ENCODE results near the gene ANKDD1B.

The ANKDD1B gene

DNA sequence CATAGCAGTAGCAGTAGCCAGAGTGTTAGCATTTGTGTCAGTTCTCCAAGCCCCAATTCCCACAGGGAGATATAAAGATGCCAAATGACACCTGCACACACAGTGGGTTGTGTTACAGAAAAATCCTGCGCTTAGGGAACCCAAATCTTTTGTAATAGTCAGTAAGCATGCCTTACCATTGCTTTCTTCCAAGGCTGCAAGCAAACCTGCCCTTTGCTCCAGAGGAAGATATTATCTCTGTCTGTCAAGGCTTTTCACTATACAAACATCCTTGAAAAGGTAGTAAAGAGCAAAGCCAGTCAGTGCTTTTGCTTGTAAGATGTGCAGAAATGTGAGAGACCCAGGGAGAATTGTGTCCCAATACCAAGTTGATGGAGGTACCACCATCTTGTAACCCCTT lies 2.9 kb downstream of the ANKDD1B start:
- no peak overlapping the region for H3K27ac ChIP-seq
- no peak for DNase-seq (ENCODE audit: low read depth, low spot score)

DNA sequence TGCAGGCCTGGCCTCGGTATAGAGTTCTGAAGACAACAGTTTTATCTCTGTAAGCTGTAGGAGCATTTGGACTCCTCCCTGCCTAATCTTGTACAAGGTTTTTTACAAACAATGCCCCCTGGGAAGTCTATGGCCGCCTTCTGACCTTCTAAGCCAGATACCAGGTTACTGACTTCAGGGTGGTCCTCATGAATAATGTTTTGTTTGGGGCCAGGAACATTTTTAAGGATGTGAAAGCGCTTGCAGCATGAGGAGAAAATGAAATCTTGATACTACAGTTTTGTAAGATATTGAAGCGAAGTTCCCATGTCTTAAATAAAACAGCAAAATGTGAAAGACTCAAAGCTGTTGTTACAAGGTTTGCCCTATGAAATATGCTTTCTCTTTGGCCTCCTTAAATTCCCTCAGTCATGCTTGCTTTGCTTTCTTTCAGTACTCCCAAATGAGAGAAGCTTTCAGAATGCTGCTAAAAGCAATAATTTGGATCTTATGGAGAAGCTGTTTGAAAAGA lies 5.2 kb downstream of the ANKDD1B start:
- H3K27ac ChIP-seq, result no peak overlapping the region
- no peak for DNase-seq (ENCODE audit: low read depth, low spot score)

DNA sequence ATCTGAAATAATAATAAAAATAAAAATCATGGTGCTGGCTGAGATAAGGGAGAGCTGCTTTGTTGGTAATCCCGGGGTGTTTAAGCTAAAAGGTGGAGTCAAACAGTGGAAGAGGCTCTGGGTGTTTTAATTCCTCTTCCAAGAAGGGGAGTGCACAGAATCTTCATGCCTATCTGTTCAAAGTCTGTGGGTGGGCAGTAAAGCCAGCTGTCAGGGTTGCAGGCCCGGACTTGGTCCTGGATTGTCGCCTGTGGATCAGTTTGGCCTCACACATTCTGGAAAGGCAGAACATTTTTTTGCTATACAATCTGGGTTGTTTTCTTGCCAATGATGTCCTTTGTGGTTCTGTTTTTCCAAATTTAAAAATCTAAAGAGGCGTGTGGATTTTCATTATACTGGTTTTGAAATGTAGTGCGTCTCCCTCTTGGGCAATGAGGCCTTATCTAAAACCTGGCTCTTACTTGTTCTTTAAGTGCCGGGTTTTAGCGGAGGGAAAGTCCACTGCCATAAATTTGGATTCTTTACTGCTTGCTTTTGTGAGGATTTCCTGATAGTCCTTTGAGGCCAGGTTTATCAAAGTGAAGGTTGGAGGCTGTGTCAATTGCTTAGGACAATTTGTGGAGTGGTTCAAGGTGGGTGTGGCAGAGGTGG lies 5.8 kb downstream of the ANKDD1B start:
- no peak overlapping the region for H3K27ac ChIP-seq
- no peak for DNase-seq (ENCODE audit: low read depth, low spot score)

DNA sequence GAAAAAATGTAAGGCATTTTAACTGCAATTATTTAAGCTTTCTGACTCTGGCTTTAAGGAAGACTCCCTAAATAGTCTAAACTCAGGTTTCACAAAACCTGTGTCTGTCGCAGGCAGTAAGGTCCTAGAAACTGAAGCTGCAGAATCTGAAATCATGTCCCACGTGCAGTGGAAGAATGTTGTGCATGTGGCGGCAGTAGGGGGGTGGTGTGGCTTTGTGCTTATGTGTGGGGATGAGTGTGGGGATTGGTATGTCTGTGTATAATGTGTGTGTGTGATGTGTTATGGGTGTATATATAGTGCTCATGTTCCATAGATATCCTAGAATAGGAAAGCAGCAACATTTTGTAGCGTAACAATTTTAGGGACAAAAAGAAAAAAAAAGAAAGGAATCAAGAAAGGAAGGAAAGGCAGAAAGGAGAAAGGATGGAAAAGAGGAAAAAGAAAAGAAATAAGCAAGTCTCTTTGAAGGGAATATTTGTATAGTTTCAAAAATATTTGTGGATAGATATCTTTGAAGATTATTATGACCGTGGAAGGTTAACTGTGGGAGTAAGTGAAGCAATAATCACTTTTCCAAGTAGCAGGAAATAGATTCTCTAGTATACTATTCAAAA lies 6.6 kb downstream of the ANKDD1B start:
- DNase-seq (ENCODE audit: low read depth, low spot score), result no peak
- no peak overlapping the region for H3K27ac ChIP-seq

DNA sequence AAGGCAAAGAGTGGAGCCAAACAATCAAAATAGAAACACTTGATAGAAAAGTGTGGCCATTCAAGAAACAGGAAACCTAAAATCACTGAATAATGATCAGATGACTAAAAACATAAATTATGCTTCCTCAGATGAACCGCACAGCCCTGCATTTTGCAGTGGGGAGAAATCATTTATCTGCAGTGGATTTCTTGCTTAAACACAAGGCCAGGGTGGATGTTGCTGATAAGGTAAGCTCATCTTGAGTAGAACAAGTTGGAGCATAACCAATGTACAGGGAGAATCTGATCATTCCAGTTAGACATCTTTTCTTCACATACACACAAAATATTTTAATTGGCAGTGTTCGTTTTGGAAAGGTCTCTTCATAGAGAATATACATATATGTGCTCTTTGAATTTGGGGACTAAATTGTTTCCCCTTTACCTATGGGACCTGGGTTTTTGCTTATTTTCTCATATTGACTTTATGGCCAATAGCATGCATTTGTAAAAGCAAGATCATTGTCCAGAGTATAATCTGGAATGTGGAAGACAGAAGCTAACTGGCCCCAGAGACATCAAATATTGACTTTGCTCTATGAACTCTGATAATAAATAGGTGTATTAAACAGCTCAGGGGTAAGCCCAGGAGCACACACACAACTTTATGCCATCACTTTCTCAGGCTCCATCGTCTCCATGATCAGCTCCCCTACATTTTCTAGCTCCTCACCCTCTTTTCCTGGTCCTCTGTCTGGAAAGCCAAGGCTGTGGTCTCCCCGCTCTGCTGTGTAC lies 9.1 kb downstream of the ANKDD1B start:
- no peak for DNase-seq (ENCODE audit: low read depth, low spot score)
- no peak overlapping the region for H3K27ac ChIP-seq

DNA sequence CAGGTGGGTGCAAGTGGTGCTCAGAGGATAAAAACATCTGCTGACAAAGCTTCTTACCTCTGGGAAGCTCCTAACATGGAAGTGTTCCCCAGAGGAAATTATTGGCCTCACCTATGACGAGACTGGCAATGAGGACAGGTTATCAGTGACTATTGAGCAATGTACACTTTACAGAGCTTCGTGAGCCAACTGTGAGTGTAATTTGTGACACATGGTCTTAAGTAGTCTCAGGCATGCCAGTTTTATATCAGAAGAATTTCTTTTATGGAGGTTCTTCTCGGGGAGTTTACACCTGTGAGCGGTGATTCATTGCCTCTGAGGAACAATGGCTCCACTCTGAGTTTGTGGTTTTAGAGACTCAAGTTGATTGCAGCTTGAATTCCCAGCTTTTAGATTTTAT lies 11.3 kb downstream of the ANKDD1B start:
- H3K27ac ChIP-seq, result peak overlapping the region; percentile 88
- DNase-seq (ENCODE audit: low read depth, low spot score), result peak; percentile 97

DNA sequence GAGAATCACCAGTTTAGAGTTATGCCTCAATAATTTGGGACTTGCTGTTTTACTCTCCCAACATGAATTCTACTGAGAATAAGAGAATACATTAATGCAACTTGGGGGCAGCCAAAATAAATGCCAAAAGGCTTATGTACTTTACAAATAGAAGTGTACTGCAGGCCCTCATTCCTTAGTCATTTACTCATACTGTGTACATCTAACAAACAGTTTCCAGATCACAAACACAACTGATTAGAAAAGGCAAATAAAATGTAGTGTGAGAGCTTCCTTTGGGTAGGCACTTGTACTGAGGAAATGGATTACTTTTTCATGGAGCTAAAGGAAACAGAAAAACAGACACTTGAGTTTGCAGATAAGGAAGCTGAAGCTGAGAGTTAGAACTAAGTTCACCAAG lies 12.6 kb downstream of the ANKDD1B start:
- no peak for DNase-seq (ENCODE audit: low read depth, low spot score)
- H3K27ac ChIP-seq, result peak overlapping the region; percentile 88

DNA sequence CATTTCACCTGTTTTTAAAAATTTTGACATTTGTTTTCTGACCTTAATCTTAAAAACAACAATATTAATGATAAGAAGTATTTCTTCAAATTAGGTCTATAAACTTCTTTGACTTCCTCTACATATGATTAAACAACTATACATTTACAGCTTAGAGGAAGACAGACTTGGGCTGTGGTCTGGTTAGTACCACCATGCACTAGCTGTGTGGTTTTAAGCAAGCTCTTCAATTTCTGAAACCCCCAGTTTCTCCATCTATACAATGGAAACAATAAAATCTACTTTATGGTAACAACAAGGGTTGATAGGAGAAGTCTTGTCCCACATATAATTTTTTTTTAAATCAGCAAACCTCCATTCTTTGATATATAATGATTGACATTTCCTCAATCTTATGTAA lies 15.7 kb downstream of the ANKDD1B start:
- DNase-seq (ENCODE audit: low read depth, low spot score), result no peak
- no peak overlapping the region for H3K27ac ChIP-seq

DNA sequence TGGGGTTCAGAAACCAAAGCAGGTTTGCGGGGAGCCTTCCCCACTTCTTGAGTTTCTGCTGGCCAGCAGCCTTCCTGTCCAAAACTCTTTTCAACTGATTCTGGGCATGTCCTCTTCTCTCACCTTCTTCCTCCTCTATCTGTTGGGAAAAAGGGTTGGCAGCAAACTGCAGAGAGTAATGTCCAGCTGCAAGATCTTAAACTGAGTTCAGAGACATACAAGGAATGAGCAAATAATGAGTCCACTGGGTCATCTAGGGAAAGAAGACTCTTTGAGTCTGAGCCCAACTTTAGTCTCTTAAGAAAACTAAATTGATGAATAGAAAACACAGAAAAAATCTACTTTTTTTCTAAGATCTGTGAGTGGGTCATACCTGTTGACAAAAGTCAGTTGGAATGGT lies 16.5 kb downstream of the ANKDD1B start:
- H3K27ac ChIP-seq, result no peak overlapping the region
- no peak for DNase-seq (ENCODE audit: low read depth, low spot score)

DNA sequence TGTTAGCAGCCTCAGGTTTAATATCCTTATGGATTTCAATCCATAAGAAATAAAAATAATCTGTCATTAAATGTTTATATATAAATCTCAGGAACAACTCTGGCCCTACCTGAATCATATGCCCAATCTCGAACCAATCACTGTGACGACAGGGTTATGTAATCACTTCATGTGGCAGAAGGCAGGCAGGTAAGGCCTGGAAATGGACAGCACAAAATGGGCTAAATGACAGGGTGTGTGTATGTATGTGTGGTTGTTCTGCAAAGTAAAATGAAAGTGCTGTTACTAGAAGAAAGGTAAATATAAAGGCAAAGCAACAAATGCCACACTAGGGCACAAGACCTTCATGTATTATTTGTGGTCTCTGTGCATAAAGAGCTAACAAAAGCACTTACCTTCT lies 19.6 kb downstream of the ANKDD1B start:
- DNase-seq (ENCODE audit: low read depth, low spot score), result no peak
- no peak overlapping the region for H3K27ac ChIP-seq

DNA sequence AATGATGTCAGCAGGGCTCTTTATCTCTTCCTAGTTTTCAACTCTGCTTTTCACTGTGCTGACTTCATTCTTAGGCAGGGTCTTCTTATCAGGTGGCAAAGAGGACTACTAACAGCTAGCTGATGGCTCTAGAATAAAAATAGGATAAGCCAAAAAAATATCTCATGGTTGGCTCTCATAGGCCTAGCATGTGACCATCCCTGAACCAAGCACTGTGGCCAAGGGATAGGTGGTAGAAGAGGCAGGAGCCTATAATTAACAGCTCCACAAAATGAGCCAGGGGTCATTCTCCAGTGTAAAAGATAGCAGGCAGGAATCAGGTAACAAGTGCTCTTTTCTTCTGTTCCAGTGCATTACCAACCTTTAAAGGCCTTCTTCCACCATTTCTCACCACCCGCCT lies 21.1 kb downstream of the ANKDD1B start:
- no peak overlapping the region for H3K27ac ChIP-seq
- no peak for DNase-seq (ENCODE audit: low read depth, low spot score)

DNA sequence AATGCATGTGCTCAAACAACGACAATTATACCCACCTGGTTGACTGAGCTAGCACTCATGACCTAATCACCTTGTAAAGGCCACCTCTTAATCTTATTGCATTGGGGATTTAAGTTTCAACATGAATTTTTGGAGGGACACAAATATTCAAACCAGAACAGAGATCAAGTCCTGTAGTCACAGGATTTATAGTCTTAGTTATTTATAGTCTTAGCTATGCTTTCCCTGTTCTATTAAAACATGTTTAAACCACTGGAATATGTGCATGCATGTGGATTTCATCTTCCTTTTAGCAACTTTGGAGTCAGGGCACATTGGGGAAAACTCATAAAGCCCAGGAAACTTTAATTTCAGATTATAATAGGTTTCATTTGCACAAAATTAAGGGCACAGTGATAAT lies 26.7 kb downstream of the ANKDD1B start:
- no peak for DNase-seq (ENCODE audit: low read depth, low spot score)
- no peak overlapping the region for H3K27ac ChIP-seq

DNA sequence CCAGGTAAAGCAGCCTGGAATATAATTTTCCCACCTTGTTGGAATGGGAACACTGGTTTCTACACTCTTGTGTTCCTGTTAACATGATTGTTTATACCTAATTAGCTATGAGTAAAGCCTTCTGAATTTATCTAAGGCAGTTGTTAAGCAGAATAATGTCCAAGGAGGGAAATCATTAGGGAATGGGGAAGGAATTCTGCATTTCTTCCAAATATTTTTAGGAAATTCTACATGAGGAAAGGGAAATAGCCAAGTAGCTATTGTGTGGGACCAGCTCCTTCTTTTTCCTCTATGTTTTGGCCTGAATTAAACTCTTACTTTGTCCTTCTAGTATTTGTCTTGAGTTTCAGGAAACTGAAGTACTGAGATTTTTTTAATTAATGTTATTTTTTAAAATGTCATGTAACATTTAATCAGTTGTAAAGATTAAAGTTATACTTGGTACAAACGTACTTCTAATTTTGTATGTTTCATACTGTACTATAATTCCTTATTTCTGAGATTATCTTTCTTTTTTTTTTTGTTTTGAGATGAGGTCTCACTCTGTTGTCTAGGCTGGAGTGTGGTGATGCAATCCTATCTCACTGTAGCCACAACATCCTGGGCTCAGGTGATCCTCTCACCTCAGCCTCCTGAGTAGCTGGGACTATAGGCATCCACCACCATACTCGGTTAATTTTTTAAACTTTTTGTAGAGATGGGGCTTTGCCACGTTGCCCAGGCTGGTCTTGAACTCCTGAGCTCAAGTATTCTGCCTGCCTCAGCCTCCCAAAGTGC lies 28.5 kb downstream of the ANKDD1B start:
- DNase-seq (ENCODE audit: low read depth, low spot score), result no peak
- peak overlapping the region; percentile 87 for H3K27ac ChIP-seq

DNA sequence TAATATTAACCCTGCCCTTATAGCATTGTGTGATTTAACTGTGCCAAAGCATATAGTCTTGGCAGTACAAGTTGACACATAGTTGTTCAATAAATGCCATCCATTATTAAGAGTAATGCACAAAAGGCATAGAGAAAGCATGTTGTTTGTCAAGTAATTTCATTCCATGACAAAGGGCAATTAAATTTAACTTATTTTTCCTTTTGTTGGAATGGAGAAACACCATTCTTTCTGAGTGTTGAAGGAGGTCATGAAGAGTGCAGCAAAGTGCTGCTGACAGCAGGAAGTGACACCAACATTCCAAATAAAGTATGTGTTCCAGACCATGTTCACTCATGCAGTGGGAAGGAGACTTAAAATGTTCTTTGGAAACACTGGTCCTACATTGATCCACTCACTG lies 29.1 kb downstream of the ANKDD1B start:
- H3K27ac ChIP-seq, result peak overlapping the region; percentile 87
- DNase-seq (ENCODE audit: low read depth, low spot score), result peak; percentile 57

DNA sequence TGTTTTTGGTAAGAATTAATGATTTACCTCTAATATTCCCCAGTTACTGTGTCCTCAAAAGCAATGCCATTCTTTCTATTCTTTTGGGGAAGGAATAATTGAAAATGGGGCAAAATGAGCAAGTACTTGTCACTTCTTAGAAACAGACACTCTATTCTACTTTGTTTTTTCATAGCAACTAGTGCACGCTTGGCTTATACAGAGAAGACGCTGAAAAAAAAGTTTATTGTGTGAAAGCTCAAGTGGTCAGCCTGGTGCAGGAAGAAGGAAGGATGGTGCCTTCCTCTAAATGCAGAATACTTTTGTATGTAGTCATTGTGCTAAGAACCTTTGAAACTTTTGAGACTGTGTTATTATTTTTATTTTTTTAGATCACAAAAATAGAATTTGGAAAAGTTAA lies 29.6 kb downstream of the ANKDD1B start:
- DNase-seq (ENCODE audit: low read depth, low spot score), result no peak
- H3K27ac ChIP-seq, result peak overlapping the region; percentile 87

DNA sequence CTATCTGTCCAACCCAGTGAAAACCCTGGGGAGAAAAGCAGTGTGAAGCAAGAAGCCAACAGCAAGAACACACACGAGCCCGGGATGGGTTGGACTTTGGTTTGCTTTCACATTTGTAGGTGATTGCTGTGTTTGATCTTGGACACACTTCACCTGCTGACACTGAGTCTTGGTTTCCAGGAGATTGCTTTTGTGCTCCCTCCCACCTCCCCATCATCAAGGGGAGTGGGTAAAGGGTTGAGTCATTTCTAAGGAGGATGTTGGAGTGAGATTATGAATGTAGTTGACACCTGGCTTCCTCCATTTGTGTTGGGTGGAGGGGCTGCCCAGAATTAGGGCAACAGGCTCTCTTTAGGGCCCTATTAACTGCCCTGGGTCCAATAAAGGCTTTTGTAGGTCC lies 37.5 kb downstream of the ANKDD1B start:
- H3K27ac ChIP-seq, result no peak overlapping the region
- DNase-seq (ENCODE audit: low read depth, low spot score), result no peak

DNA sequence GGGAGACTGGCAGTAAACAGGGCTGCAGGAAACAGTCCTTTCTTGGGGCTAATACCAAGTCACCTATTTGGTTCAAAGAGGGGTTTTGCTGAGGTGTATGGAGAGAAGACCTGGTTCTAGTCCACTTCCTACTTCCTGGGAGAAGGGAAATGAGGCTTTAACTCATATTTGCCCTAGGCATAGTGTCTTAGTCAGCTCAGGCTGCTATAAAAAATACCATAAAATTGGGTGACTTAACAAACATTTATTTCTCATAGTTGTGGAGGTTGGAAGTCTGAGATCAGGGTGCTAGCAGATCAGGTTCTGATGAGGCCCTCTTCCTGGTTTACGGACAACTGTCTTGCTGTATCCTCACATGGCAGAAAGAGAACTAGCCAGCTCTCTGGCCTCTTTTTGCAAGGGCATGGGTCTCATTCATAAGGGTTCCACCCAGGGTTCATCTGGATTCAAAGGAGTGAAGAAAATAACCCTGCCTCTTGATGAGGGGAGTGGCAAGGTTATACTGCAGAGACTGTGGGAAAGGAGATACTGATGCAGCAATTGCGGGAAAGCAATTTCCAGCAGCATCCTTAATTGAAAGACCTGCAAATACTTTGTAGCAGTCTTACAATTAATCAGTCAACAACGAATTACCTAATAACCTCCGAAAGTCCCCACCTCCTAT lies 40.5 kb downstream of the ANKDD1B start:
- H3K27ac ChIP-seq, result peak overlapping the region; percentile 8

DNA sequence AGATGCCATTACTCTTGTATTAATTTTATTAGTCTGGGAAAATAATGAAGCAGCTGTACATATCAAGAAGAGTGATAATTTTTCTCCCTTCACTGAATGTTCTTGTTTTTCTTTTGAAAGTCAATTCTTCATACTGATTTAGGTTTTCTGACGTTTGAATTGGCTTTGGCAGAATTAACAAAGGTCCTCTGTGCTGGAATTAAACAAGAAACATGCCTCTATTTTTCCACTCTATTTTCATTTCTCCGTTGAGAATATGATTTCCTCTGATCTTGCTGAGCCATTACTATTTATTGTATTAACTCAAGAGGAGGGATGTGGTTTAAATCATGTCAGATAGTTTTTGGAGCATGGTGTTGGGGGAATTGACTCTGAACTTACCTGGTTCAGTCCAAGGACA lies 42.3 kb downstream of the ANKDD1B start:
- no peak for DNase-seq (ENCODE audit: low read depth, low spot score)
- no peak overlapping the region for H3K27ac ChIP-seq

More for the DNA sequence above, 40.5 kb downstream of the ANKDD1B start:
- DNase-seq (ENCODE audit: low read depth, low spot score), result no peak

DNA sequence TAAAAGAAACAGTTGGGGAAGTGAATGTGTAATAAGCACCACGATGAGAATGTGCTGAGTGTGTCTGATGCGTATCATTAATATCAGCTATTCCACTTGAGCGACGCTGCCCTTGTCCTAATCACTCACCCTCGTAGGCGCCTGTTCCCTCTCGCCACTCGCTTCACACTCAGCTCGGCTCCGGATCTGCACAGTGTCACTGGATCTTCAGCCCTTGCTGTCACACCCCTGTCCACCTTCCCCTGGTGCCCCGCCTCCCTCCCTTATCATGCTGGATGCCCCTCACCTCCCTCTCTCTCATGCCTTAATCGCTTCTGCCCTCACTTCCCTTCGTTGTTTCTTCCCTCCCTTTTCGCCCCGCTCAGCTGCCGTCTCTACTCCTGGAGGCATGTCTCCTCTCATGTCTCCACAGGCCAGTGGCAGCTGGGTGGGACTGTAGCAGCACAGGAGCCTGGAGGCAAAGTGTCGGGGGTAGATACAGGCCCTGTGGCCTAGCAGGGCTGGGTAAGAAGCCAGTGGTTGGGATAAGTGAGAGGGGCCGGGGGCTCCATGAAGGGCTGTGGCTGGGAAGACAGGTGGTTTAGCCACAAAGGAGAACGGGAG lies 43.5 kb downstream of the ANKDD1B start:
- no peak overlapping the region for H3K27ac ChIP-seq
- DNase-seq (ENCODE audit: low read depth, low spot score), result no peak
